Neural progenitor cell (in vitro differentiated cells): ENCODE data around the gene NEAT1.

Experiments
- CTCF ChIP-seq: fragments of 200-600 bp; sonication (generic); IDR thresholded peaks from 2 replicates; pipeline ENCODE4 v1.5.1; 2017; ENCODE audit warnings: antibody characterized with exemption, mild to moderate bottlenecking
- EZH2 ChIP-seq: fragments of 200-600 bp; sonication (generic); IDR thresholded peaks from 2 replicates; pipeline ENCODE4 v1.6.1; 2017; ENCODE audit warnings: antibody characterized with exemption, mild to moderate bottlenecking, moderate library complexity

GRCh38 chr11:65434667-65435410 is 12.2 kb downstream of the NEAT1 start:
- no peak for TF ChIP-seq EZH2
- TF ChIP-seq CTCF: no peak
